Transverse colon (tissue), 4 donors: ENCODE data around the gene CELSR1.

Experiments used
- POLR2A ChIP-seq: fragments of 450-650 bp; IDR thresholded peaks from one replicate; pipeline ENCODE4 v1.6.1; 2016; ENCODE audit warnings: antibody characterized with exemption, mild to moderate bottlenecking, moderate library complexity
- POLR2AphosphoS5 ChIP-seq, 3 donors: sonication (generic); formaldehyde crosslinking; IDR thresholded peaks; one replicate each; pipeline ENCODE4 v1.6.1; 2016; ENCODE audit warnings: antibody characterized with exemption in 3 of 3
- TF ChIP-seq, protein P1 (sequence below), 5 experiments: fragments of 200-600 bp in 3 of 5; fragments of 450-650 bp in 2 of 5; sonication (generic) in 3 of 5; IDR thresholded peaks; 1 replicate in 2 of 5; 2 replicates in 3 of 5; pipeline ENCODE4 v1.5.1; 2016 to 2017; ENCODE audit warnings: antibody characterized with exemption in 5 of 5, inconsistent platforms in 3 of 5, mild to moderate bottlenecking in 2 of 5, moderate library complexity in 1 of 5

DNA sequence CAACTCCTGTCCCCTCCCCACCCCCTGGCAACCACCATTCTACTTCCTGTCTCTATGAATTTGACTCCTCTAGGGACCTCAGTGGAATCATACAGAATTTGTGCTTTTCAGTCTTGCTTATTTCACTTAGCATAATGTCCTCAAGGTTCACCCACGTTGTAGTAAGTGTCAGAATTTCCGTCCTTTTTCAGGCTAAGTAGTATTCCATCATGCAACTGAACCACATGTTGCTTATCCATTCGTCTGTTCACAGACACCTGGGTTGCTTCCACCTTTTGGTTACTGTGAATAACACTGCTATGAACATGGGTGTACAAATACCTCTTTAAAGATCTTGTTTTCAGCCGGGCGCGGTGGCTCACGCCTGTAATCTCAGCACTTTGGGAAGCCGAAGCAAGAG, 16.5 kb downstream of the CELSR1 start:
- no peak for TF ChIP-seq POLR2A
- TF ChIP-seq, protein P1, sequence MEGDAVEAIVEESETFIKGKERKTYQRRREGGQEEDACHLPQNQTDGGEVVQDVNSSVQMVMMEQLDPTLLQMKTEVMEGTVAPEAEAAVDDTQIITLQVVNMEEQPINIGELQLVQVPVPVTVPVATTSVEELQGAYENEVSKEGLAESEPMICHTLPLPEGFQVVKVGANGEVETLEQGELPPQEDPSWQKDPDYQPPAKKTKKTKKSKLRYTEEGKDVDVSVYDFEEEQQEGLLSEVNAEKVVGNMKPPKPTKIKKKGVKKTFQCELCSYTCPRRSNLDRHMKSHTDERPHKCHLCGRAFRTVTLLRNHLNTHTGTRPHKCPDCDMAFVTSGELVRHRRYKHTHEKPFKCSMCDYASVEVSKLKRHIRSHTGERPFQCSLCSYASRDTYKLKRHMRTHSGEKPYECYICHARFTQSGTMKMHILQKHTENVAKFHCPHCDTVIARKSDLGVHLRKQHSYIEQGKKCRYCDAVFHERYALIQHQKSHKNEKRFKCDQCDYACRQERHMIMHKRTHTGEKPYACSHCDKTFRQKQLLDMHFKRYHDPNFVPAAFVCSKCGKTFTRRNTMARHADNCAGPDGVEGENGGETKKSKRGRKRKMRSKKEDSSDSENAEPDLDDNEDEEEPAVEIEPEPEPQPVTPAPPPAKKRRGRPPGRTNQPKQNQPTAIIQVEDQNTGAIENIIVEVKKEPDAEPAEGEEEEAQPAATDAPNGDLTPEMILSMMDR (IDR thresholded peaks at IDR 0.05), result no peak
- TF ChIP-seq POLR2AphosphoS5 (IDR thresholded peaks at IDR 0.05), result no peak
